Ectodermal cell (in vitro differentiated cells): ENCODE results near the gene RRP15.

Experiments
- H3K27ac ChIP-seq: 2 replicates; pipeline ENCODE4 v1.7.0; 2013; ENCODE audit warnings: mild to moderate bottlenecking, low read depth, low read length; ENCODE audit not compliant: insufficient read depth, poor library complexity, severe bottlenecking
- H3K27me3 ChIP-seq: 2 replicates; pipeline ENCODE4 v1.7.0; 2013; ENCODE audit warnings: mild to moderate bottlenecking, low read length; ENCODE audit not compliant: insufficient read depth, control insufficient read depth, poor library complexity, severe bottlenecking
- H3K36me3 ChIP-seq: one replicate; pipeline ENCODE4 v1.7.0; 2013; ENCODE audit warnings: low read length; ENCODE audit not compliant: control insufficient read depth, insufficient read depth
- H3K4me1 ChIP-seq: one replicate; pipeline ENCODE4 v1.7.0; 2013; ENCODE audit warnings: low read length; ENCODE audit not compliant: control insufficient read depth, insufficient read depth
- H3K4me3 ChIP-seq: 2 replicates; pipeline ENCODE4 v1.7.0; 2013; ENCODE audit warnings: low read depth, low read length, control low read depth; ENCODE audit not compliant: insufficient read depth
- H3K9me3 ChIP-seq: 2 replicates; pipeline ENCODE4 v1.7.0; 2013; ENCODE audit warnings: mild to moderate bottlenecking, low read length, moderate library complexity; ENCODE audit not compliant: control insufficient read depth
- WGBS, 2 experiments: methylation state at CpG; one replicate each; pipeline ENCODE4 v1.1.7; 2013; ENCODE audit warnings: missing lambda C conversion rate in 2 of 2; 5-methylcytosine and 5-hydroxymethylcytosine counted together

RRP15 gene

GRCh38 chr1:218353656-218354055, 68.6 kb downstream of the RRP15 start:
- 91 to 93% methylated on average over 4 of the region's 4 CpGs for WGBS, 2 experiments
- Histone ChIP-seq H3K27me3 (no peaks in the 10 kb centered on the region), H3K4me1 (no peaks in the 10 kb centered on the region), H3K9me3 (no peaks in the 10 kb centered on the region), H3K4me3 (no peak overlapping the region), H3K27ac (no peak overlapping the region), H3K36me3 (no peaks in the 10 kb centered on the region)

GRCh38 chr1:218355278-218355677, 70.2 kb downstream of the RRP15 start:
- Histone ChIP-seq H3K4me3 (no peak overlapping the region), H3K27ac (no peak overlapping the region), H3K4me1 (no peaks in the 10 kb centered on the region), H3K9me3 (no peaks in the 10 kb centered on the region), H3K27me3 (no peaks in the 10 kb centered on the region), H3K36me3 (no peaks in the 10 kb centered on the region)
- 71 to 75% methylated on average over 3 to 4 of the region's 4 CpGs for WGBS, 2 experiments

- no peaks in the 10 kb centered on the region for H3K36me3 ChIP-seq
- no peaks in the 10 kb centered on the region for H3K9me3 ChIP-seq
- H3K4me1 ChIP-seq = no peaks in the 10 kb centered on the region
- no peak overlapping the region for H3K27ac ChIP-seq
- WGBS, 2 experiments = 94 to 95% methylated on average over 10 of the region's 10 CpGs
- H3K27me3 ChIP-seq = no peaks in the 10 kb centered on the region
- H3K4me3 ChIP-seq = no peak overlapping the region
Observed at GRCh38 chr1:218357211-218357892, 72.3 kb downstream of the RRP15 start.

- WGBS, 2 experiments = 89 to 93% methylated on average over 2 to 3 of the region's 3 CpGs
- H3K4me3 ChIP-seq = no peak overlapping the region
- no peaks in the 10 kb centered on the region for H3K9me3 ChIP-seq
- H3K36me3 ChIP-seq = no peaks in the 10 kb centered on the region
- no peak overlapping the region for H3K27ac ChIP-seq
- no peaks in the 10 kb centered on the region for H3K27me3 ChIP-seq
- no peaks in the 10 kb centered on the region for H3K4me1 ChIP-seq
Observed at GRCh38 chr1:218357893-218358232, 72.8 kb downstream of the RRP15 start.

GRCh38 chr1:218361298-218362065, 76.4 kb downstream of the RRP15 start:
- 87 to 88% methylated on average over 7 of the region's 7 CpGs for WGBS, 2 experiments
- Histone ChIP-seq H3K36me3 (no peaks in the 10 kb centered on the region), H3K4me1 (no peaks in the 10 kb centered on the region), H3K4me3 (no peak overlapping the region), H3K27me3 (no peaks in the 10 kb centered on the region), H3K27ac (no peak overlapping the region), H3K9me3 (no peaks in the 10 kb centered on the region)

GRCh38 chr1:218362418-218363076, 77.5 kb downstream of the RRP15 start:
- Histone ChIP-seq H3K27ac (no peak overlapping the region), H3K27me3 (no peaks in the 10 kb centered on the region), H3K4me3 (no peak overlapping the region), H3K4me1 (no peaks in the 10 kb centered on the region), H3K9me3 (no peaks in the 10 kb centered on the region), H3K36me3 (no peaks in the 10 kb centered on the region)
- 96 to 98% methylated on average over 4 to 5 of the region's 5 CpGs for WGBS, 2 experiments

- Histone ChIP-seq H3K4me1 (no peaks in the 10 kb centered on the region), H3K36me3 (no peaks in the 10 kb centered on the region), H3K27me3 (no peaks in the 10 kb centered on the region), H3K9me3 (no peaks in the 10 kb centered on the region), H3K27ac (no peak overlapping the region), H3K4me3 (no peak overlapping the region)
- 96 to 100% methylated on average over 1 of the region's 1 CpG for WGBS, 2 experiments
Observed at GRCh38 chr1:218363141-218363540, 78.0 kb downstream of the RRP15 start.

- no peaks in the 10 kb centered on the region for H3K27me3 ChIP-seq
- H3K4me3 ChIP-seq = no peak overlapping the region
- H3K9me3 ChIP-seq = no peaks in the 10 kb centered on the region
- no peak overlapping the region for H3K27ac ChIP-seq
- H3K36me3 ChIP-seq = no peaks in the 10 kb centered on the region
- 92% methylated on average over 8 of the region's 8 CpGs for WGBS, 2 experiments
- H3K4me1 ChIP-seq = no peaks in the 10 kb centered on the region
Observed at GRCh38 chr1:218364028-218364710, 79.1 kb downstream of the RRP15 start.

GRCh38 chr1:218365226-218365999, 80.3 kb downstream of the RRP15 start:
- Histone ChIP-seq H3K4me3 (no peak overlapping the region), H3K27ac (no peak overlapping the region), H3K4me1 (no peaks in the 10 kb centered on the region), H3K9me3 (no peaks in the 10 kb centered on the region), H3K27me3 (no peaks in the 10 kb centered on the region), H3K36me3 (no peaks in the 10 kb centered on the region)
- WGBS, 2 experiments = 92% methylated on average over 15 of the region's 15 CpGs
